SK-N-DZ (cell line): ENCODE data around the gene NEDD4.

Experiments used
- DNase-seq: peaks from one replicate; pipeline ENCODE4 v3.0.0-alpha.2; 2015; ENCODE audit warnings: low spot score
- small RNA-seq, 2 experiments: library from RNA; depleted of rRNA; stranded (forward); fragments of <200 nt; gene quantifications; one replicate each; pipeline ENCODE3, GENCODE V24; 2014

Gene NEDD4

GRCh38 chr15:55784286-55784685 is 209.1 kb downstream of the NEDD4 start:
- no peak for DNase-seq

GRCh38 chr15:55782901-55783300 is 210.5 kb downstream of the NEDD4 start:
- peak; percentile 28 for DNase-seq

- no peak for DNase-seq
Observed at GRCh38 chr15:55780292-55780691, 213.1 kb downstream of the NEDD4 start.

- DNase-seq = no peak
Observed at GRCh38 chr15:55778932-55779331, 214.5 kb downstream of the NEDD4 start.

Small RNA genes within 50 kb of the gene (small RNA-seq; reads per million reads assigned to genes)
- gene RN7SL568P = 0 to 0.84 reads per million in 2 experiments
